Measurements from ENCODE around the gene PACRG.

GRCh38 chr6:162679681-162680080 lies 48.1 kb upstream of the PACRG start:
- no peak for TF ChIP-seq TAF1 (IDR thresholded peaks at IDR 0.05; ENCODE audit: borderline replicate concordance, low read depth, low read length)
- no peak for TF ChIP-seq POLR2AphosphoS5 (IDR thresholded peaks at IDR 0.05; ENCODE audit: low read depth, low read length)
- TF ChIP-seq POLR2A (IDR thresholded peaks at IDR 0.05; ENCODE audit: low read depth, low read length) = no peak

Data from GM12892 (cell line).